H9 (cell line): ENCODE data around the gene ZNF106. TPM values are rescaled to one million over a fixed set of nuclear protein-coding genes. Genes with fewer than 3 reads are reported as not detected.

Experiments
- DNase-seq: peaks from one replicate; pipeline ENCODE4 v3.0.0-alpha.2; 2017
- H2AFZ ChIP-seq: one replicate; pipeline ENCODE4 v1.6.1; 2013; ENCODE audit warnings: mild to moderate bottlenecking, low read length, control low read depth, moderate library complexity
- H2AK5ac ChIP-seq: 2 replicates; pipeline ENCODE4 v1.6.1; 2013; ENCODE audit warnings: low read length, control low read depth, mixed read lengths; ENCODE audit not compliant: insufficient read length
- H2BK120ac ChIP-seq: one replicate; pipeline ENCODE4 v1.6.1; 2013; ENCODE audit warnings: low read depth, mild to moderate bottlenecking, low read length, control low read depth, inconsistent platforms; ENCODE audit not compliant: poor library complexity, severe bottlenecking
- H2BK12ac ChIP-seq: 2 replicates; pipeline ENCODE4 v1.6.1; 2013; ENCODE audit warnings: low read length, control low read depth, mixed read lengths, low read depth; ENCODE audit not compliant: insufficient read length
- H2BK15ac ChIP-seq: 2 replicates; pipeline ENCODE4 v1.6.1; 2013; ENCODE audit warnings: low read depth, low read length, control low read depth
- H2BK20ac ChIP-seq: one replicate; pipeline ENCODE4 v1.6.1; 2013; ENCODE audit warnings: low read depth, mild to moderate bottlenecking, low read length, control low read depth, inconsistent platforms; ENCODE audit not compliant: poor library complexity, severe bottlenecking
- H2BK5ac ChIP-seq: 2 replicates; pipeline ENCODE4 v1.6.1; 2013; ENCODE audit warnings: low read length, control low read depth, mixed read lengths; ENCODE audit not compliant: insufficient read length
- H3K14ac ChIP-seq: 2 replicates; pipeline ENCODE4 v1.6.1; 2013; ENCODE audit warnings: low read length, control low read depth; ENCODE audit not compliant: insufficient read depth
- H3K18ac ChIP-seq: 2 replicates; pipeline ENCODE4 v1.6.1; 2013; ENCODE audit warnings: low read depth, mild to moderate bottlenecking, mixed read lengths, low read length, control low read depth; ENCODE audit not compliant: insufficient read length
- H3K23ac ChIP-seq: 2 replicates; pipeline ENCODE4 v1.6.1; 2013; ENCODE audit warnings: low read length, control low read depth, mixed read lengths, low read depth; ENCODE audit not compliant: insufficient read length
- H3K23me2 ChIP-seq: 2 replicates; pipeline ENCODE4 v1.6.1; 2013; ENCODE audit warnings: low read depth, mild to moderate bottlenecking, mixed read lengths, low read length, control low read depth; ENCODE audit not compliant: insufficient read length, poor library complexity, severe bottlenecking
- H3K27ac ChIP-seq: 2 replicates; pipeline ENCODE4 v1.5.1; 2013; ENCODE audit warnings: low read length, control low read depth, mixed read lengths, low read depth; ENCODE audit not compliant: insufficient read length
- H3K27me3 ChIP-seq: 2 replicates; pipeline ENCODE4 v1.6.1; 2013; ENCODE audit warnings: low read length, control low read depth, inconsistent platforms; ENCODE audit not compliant: insufficient read depth
- H3K4ac ChIP-seq: 2 replicates; pipeline ENCODE4 v1.6.1; 2013; ENCODE audit warnings: low read depth, mild to moderate bottlenecking, control low read depth, inconsistent platforms, low read length, moderate library complexity
- H3K4me1 ChIP-seq: 2 replicates; pipeline ENCODE4 v1.6.1; 2013; ENCODE audit warnings: low read length, control low read depth, inconsistent platforms; ENCODE audit not compliant: insufficient read depth
- H3K4me2 ChIP-seq: 2 replicates; pipeline ENCODE4 v1.6.1; 2013; ENCODE audit warnings: low read length, control low read depth, mixed read lengths; ENCODE audit not compliant: insufficient read length, insufficient read depth
- H3K56ac ChIP-seq: 2 replicates; pipeline ENCODE4 v1.6.1; 2013; ENCODE audit warnings: low read depth, mild to moderate bottlenecking, mixed read lengths, low read length, control low read depth; ENCODE audit not compliant: insufficient read length
- H3K79me1 ChIP-seq: 2 replicates; pipeline ENCODE4 v1.6.1; 2013; ENCODE audit warnings: low read depth, mild to moderate bottlenecking, moderate library complexity, low read length, control low read depth, inconsistent platforms; ENCODE audit not compliant: insufficient read depth, poor library complexity, severe bottlenecking
- H3K79me2 ChIP-seq: 2 replicates; pipeline ENCODE4 v1.6.1; 2013; ENCODE audit warnings: low read length, control low read depth, inconsistent platforms; ENCODE audit not compliant: insufficient read depth
- H3K9ac ChIP-seq: 2 replicates; pipeline ENCODE4 v1.6.1; 2013; ENCODE audit warnings: low read length, control low read depth, mixed read lengths; ENCODE audit not compliant: insufficient read length; ENCODE audit errors: extremely low read depth
- H3K9me3 ChIP-seq: one replicate; pipeline ENCODE4 v1.6.1; 2013; ENCODE audit warnings: low read depth, low read length, inconsistent platforms; ENCODE audit not compliant: control insufficient read depth
- H3T11ph ChIP-seq: one replicate; pipeline ENCODE4 v1.6.1; 2013; ENCODE audit warnings: mild to moderate bottlenecking, low read length, control low read depth, inconsistent platforms
- H4K20me1 ChIP-seq: one replicate; pipeline ENCODE4 v1.6.1; 2013; ENCODE audit not compliant: control insufficient read depth, insufficient read length, insufficient read depth
- H4K5ac ChIP-seq: 2 replicates; pipeline ENCODE4 v1.6.1; 2013; ENCODE audit warnings: low read depth, mild to moderate bottlenecking, mixed read lengths, low read length, control low read depth; ENCODE audit not compliant: insufficient read length
- H4K8ac ChIP-seq: replicated peaks from 2 replicates; pipeline ENCODE4 v1.6.1; 2013; ENCODE audit warnings: low read length, control low read depth, mixed read lengths, low read depth; ENCODE audit not compliant: insufficient read length
- H4K91ac ChIP-seq: 2 replicates; pipeline ENCODE4 v1.6.1; 2013; ENCODE audit warnings: low read depth, mild to moderate bottlenecking, moderate library complexity, mixed read lengths, low read length, control low read depth; ENCODE audit not compliant: insufficient read length
- H3K27ac Mint-ChIP-seq, 3 experiments: 2 replicates in 2 of 3; 3 replicates in 1 of 3; pipeline ENCODE4 v1.8.0; 2020 to 2021; ENCODE audit warnings: mixed read lengths in 3 of 3, mild to moderate bottlenecking in 1 of 3, moderate library complexity in 1 of 3
- H3K27me3 Mint-ChIP-seq: 2 replicates; pipeline ENCODE4 v1.8.0; 2021; ENCODE audit warnings: low read depth, mild to moderate bottlenecking, moderate library complexity, mixed read lengths
- H3K36me3 Mint-ChIP-seq, 3 experiments: 2 replicates in 2 of 3; 3 replicates in 1 of 3; pipeline ENCODE4 v1.8.0; 2020 to 2021; ENCODE audit warnings: low read depth in 3 of 3, mixed read lengths in 3 of 3; ENCODE audit not compliant: insufficient read depth in 1 of 3
- H3K4me1 Mint-ChIP-seq, 2 experiments: 2 replicates each; pipeline ENCODE4 v1.8.0; 2020; ENCODE audit warnings: mixed read lengths in 2 of 2
- H3K4me3 Mint-ChIP-seq, 2 experiments: 2 replicates in 1 of 2; 3 replicates in 1 of 2; pipeline ENCODE4 v1.8.0; 2020 to 2021; ENCODE audit warnings: mild to moderate bottlenecking in 2 of 2, mixed read lengths in 2 of 2, moderate library complexity in 1 of 2
- H3K9me3 Mint-ChIP-seq, 2 experiments: 2 replicates in 1 of 2; 3 replicates in 1 of 2; pipeline ENCODE4 v1.8.0; 2020; ENCODE audit warnings: mild to moderate bottlenecking in 2 of 2, mixed read lengths in 2 of 2, moderate library complexity in 1 of 2
- WGBS: extraction: QIAGEN DNeasy Blood & Tissue Kit; methylation state at CpG from one replicate; pipeline ENCODE4 v1.1.7; 2013; ENCODE audit warnings: missing lambda C conversion rate, low lambda C conversion rate, mixed read lengths; ENCODE audit not compliant: insufficient read length; ENCODE audit errors: extremely low coverage; 5-methylcytosine and 5-hydroxymethylcytosine counted together
- total RNA-seq: library from RNA; stranded (reverse); gene quantifications from 2 replicates; pipeline ENCODE4 v1.2.1, GENCODE V29; 2021
- TF ChIP-seq, protein P1 (sequence below): fragments of 200-600 bp; sonication (generic); conservative IDR thresholded peaks from 3 replicates; pipeline ENCODE4 v1.8.0; 2021; ENCODE audit warnings: antibody characterized with exemption, mild to moderate bottlenecking

The ZNF106 gene
- total RNA-seq, 1 experiment from 2014 or later: 55.0 TPM

DNA sequence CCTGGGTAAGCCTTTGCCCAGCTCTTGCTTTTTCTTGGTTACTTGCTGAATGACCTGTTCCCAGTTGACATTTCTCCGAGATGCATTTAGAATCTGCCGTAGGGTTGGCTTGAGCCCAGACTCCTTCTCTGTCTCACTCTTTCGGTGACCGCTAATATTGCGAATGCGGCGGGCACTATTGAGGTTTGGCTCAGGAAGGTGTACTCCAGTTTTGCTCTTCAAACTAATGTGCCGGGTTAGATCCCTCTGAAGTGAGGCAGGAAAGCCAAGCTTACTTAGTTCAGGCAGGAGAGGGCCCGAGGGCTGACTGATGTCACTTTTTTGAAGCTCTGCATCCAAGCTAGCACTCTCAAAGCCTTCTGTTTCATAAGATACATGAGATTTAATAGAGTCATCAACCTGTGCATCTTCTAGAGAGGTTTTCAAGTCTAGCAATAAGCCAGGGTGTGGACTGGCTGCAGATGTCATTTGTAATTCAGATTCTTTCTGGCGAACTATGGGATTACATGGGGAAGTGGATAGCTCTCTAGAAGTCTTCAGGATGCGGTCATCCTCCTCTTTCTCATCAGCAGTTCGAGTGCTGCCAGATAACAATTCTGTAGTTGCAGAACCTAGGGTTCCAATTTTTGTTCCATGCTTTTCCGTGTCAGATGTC, 41.0 kb downstream of the ZNF106 start:
- Histone ChIP-seq H4K5ac (no peak overlapping the region), H3K56ac (no peak overlapping the region), H3K27me3 (no peaks in the 10 kb centered on the region), H3K23me2 (no peaks in the 10 kb centered on the region), H2BK12ac (no peak overlapping the region), H3K27ac (no peak overlapping the region), H4K91ac (no peak overlapping the region), H4K8ac (no peak overlapping the region), H2AK5ac (no peak overlapping the region), H3K9me3 (no peaks in the 10 kb centered on the region), H3K18ac (no peak overlapping the region), H3K4me1 (no peaks in the 10 kb centered on the region), H2BK20ac (no peak overlapping the region), H3K23ac (no peak overlapping the region), H2BK5ac (no peak overlapping the region), H2BK120ac (no peak overlapping the region), H2AFZ (no peak overlapping the region), H3T11ph (no peak overlapping the region), H3K14ac (no peak overlapping the region), H3K79me2 (no peaks in the 10 kb centered on the region), H3K79me1 (no peaks in the 10 kb centered on the region), H2BK15ac (no peak overlapping the region), H3K9ac (no peak overlapping the region), H3K4ac (no peak overlapping the region), H4K20me1 (no peaks in the 10 kb centered on the region), H3K4me2 (no peak overlapping the region)
- Mint-ChIP-seq H3K4me3 (no peak overlapping the region), H3K9me3 (no peaks in the 10 kb centered on the region), H3K36me3 (peaks cover 5 to 54% (median 27%) of the 10 kb centered on the region in 3 experiments; a peak in 6 of 7 replicates), H3K4me1 (no peaks in the 10 kb centered on the region), H3K27me3 (no peaks in the 10 kb centered on the region), H3K27ac (no peak overlapping the region)
- no peak for DNase-seq
- no CpG with 5 or more reads among the region's 13 CpGs for WGBS
- TF ChIP-seq, protein P1, sequence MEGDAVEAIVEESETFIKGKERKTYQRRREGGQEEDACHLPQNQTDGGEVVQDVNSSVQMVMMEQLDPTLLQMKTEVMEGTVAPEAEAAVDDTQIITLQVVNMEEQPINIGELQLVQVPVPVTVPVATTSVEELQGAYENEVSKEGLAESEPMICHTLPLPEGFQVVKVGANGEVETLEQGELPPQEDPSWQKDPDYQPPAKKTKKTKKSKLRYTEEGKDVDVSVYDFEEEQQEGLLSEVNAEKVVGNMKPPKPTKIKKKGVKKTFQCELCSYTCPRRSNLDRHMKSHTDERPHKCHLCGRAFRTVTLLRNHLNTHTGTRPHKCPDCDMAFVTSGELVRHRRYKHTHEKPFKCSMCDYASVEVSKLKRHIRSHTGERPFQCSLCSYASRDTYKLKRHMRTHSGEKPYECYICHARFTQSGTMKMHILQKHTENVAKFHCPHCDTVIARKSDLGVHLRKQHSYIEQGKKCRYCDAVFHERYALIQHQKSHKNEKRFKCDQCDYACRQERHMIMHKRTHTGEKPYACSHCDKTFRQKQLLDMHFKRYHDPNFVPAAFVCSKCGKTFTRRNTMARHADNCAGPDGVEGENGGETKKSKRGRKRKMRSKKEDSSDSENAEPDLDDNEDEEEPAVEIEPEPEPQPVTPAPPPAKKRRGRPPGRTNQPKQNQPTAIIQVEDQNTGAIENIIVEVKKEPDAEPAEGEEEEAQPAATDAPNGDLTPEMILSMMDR: no peak
